ENCODE measurements around the gene ZFYVE16.
"Not testable (repeated sequence)": the region's sequence is repeated elsewhere in the genome, so short reads cannot be mapped to it uniquely, and the experiment has no call there.

The ZFYVE16 gene

DNA sequence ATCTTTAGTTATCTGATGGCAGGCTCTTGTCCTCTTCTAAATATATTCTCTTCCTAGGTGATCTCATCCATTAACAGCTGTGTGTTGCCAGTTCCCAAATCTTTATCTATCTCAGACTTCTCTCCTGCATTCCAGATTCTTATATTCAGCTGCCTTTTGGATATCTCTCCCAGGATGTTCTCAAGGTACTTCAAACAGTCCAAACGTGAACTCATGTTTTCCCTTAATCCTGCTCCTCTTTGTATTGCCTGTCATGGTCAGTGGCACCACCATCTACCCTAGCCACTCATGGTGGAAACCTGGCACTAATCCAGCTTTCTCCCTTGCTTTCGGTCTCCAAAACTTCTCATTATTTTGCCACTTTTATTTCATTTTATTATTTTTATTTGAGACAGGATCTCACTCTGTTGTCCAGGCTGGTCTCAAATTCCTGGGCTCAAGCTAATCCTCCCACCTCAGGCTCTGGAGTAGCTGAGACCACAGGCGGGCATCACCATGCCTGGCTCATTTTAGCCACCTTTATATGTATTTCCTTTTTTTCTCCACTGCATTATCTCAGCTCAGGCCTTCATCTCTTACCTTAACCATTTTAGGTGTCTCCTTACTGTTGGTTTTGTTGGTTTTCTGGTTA, 3.8 kb downstream of the ZFYVE16 start:
- peak; percentile 28 for DNase-seq

GRCh38 chr5:80414113-80414512, 6.2 kb downstream of the ZFYVE16 start:
- no peak for DNase-seq

DNA sequence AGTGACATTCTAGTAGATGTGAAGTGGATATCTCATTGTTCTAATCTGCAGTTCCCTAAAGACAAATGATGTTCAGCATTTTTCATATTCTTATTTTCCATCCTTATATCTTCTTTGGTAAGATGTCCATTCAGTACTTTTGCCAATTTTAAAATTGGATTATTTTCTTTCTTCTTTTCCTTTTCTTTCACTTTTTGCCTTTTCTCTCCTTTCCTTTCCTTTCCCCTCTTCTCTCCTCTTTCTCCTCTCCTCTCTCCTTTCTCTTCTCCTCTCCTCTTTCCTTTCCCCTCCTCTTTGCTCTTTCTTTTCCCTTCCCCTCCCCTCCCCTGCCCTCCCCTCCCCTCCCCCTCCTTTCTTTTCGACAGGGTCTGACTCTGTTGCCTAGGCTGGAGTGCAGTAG, 10.1 kb downstream of the ZFYVE16 start:
- no peak for DNase-seq

- not testable (repeated sequence) for DNase-seq
These were observed 16.5 kb downstream of the ZFYVE16 start for GRCh38 chr5:80424365-80424764.

- DNase-seq = no peak
These were observed 27.6 kb downstream of the ZFYVE16 start for GRCh38 chr5:80435476-80435875.

DNA sequence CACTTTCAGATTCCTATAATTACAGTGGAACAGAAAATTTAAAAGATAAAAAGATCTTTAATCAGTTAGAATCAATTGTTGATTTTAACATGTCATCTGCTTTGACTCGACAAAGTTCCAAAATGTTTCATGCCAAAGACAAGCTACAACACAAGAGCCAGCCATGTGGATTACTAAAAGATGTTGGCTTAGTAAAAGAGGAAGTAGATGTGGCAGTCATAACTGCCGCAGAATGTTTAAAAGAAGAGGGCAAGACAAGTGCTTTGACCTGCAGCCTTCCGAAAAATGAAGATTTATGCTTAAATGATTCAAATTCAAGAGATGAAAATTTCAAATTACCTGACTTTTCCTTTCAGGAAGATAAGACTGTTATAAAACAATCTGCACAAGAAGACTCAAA, 29.5 kb downstream of the ZFYVE16 start:
- no peak for DNase-seq

- DNase-seq = no peak
These were observed 30.9 kb downstream of the ZFYVE16 start for GRCh38 chr5:80438739-80439138.

DNA sequence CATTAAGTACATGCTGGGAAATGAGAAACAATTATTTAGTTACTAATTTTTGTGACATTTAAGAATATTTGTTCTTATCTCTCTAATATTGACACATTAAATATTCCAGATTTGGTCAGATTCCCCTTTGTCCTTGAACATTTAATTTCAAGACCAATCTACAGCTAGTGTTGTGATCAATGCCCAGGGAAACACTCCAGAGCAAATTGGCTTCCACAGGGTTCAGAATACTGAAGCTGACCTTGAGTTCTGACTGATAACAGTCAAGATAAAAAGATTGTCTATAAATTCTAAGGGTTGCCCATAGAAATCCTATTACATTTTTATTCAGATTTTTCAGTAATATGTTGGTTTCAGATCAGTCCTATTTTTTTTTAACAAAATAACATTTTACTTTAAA, 31.3 kb downstream of the ZFYVE16 start:
- no peak for DNase-seq

- no peak for DNase-seq
These were observed 34.9 kb downstream of the ZFYVE16 start for GRCh38 chr5:80442742-80443141.

GRCh38 chr5:80453366-80453765, 45.5 kb downstream of the ZFYVE16 start:
- no peak for DNase-seq

DNA sequence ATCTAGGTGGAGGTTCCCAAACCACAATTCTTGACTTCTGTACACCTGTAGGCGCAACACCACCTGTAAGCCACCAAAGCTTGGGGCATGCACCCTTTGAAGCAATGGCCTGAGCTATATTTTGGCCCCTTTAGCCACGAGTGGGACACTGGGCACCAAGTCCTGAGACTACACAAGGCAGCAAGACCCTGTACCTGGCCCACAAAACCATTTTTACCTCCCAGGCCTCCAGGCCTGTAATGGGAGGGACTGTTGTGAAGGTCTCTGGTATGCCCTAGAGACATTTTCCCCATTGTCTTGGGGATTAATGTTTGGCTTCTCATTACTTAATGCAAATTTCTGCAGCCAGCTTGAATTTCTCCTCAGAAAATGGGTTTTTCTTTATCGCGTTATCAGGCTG, 55.4 kb downstream of the ZFYVE16 start:
- DNase-seq = no peak

DNA sequence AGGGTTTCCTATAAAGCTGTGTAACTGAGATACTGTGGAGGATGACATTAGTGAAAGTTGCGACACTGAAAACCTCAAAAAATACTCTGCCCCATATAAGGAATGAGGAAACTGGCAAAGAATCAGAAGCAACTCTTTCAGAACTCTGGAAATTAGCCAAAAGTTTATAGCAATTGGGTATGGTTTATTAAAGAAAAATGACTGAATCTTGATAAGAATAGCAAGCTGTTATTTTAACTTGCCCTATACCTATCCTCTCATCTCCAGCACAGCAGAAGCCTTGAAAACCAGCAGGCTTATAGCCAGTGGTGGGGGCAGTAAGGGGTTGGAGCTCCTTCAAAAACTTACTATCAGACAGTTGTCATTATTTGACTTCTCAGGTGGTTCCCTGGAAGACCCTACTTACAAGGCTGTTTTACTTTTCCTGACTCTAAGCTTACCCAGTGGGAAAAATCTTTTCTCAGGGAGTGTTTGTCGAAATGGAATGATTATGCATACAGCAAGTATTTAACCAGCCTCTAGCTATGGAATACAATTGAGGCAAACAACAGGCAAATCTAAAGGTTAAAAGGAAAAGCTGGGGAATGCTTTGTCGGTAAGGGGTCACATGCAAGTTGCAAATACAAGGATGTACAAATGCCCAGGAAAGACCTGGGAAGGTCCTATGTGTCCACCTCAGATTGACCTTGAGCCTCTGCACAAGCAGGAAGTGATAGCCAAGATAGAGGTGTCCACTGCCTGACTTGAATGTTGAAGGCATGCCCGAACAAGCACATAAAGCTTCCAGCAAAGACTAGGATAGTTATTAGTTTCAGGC, 59.0 kb downstream of the ZFYVE16 start:
- DNase-seq = no peak

DNA sequence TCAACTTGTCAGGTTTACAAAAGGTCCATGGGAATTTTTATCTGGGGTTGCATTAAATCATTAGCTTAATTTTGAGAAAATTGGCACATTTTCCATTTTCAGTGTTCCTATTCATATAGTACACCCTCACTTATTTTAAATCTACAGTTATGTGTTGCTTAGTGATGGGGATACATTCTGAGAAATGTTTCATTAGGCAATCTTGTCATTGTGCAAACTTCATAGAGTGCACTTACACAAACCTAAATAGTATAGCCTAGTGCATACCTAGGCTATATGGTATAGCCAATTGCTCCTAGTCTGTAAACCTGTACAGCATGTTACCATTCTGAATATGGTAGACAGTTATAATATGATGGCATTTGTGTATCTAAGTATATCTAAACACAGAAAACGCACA, 60.3 kb downstream of the ZFYVE16 start:
- no peak for DNase-seq

- not testable (repeated sequence) for DNase-seq
These were observed 62.8 kb downstream of the ZFYVE16 start for GRCh38 chr5:80470631-80471030.

DNA sequence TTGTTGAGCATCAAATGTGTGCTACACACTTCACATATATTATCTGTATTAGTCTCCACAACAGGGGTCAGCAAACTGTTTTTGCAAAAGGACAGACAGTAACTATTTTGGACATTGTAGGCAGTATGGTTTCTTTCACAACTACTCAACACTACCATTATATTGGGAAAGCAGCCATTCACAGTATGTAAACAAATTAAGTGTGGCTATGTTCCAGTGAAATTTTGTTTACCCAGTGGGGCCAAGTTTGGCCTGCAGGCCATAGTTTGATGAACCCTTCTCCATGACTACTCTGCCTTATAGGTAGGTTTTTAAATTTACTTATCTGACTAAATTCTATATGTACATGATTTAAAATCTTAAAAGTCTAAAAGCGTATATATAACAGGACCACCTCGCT, 67.1 kb downstream of the ZFYVE16 start:
- DNase-seq = no peak

DNA sequence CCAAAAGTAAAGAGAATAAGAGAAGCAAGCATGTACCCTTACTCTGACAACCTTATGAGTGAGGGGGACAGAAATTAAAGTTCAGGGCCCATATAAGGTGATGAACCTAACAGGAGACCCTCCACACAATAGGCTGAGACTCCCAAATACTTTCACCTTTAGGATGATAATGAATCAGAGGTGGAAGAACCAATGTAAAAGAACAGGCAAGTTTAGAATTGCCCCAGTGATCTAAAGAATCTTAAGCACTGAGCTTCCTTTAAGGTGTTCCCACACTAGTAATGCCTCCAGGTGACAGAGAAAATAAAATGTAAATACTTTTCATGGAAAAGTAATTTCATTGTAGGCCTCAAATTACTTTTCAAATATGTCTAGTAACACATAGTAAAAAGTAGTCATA, 71.8 kb downstream of the ZFYVE16 start:
- no peak for DNase-seq

DNA sequence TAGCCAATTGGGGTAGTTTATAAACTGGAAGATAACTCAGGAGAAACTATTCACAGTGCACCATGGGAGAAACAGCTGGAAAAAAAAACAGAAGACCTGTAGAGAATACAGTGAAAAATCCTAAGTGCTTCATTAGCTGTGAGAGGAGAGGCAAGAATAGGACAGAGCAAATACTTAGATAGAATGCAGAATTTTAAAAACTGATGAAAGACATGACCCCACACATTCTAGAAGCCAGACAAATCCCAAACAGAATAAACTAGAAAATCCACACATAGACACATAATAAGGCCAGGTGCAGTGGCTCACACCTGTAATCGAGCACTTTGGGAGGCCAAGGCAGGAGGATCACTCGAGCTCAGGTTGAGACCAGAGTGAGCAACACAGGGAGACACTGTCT, 72.5 kb downstream of the ZFYVE16 start:
- DNase-seq = no peak

DNA sequence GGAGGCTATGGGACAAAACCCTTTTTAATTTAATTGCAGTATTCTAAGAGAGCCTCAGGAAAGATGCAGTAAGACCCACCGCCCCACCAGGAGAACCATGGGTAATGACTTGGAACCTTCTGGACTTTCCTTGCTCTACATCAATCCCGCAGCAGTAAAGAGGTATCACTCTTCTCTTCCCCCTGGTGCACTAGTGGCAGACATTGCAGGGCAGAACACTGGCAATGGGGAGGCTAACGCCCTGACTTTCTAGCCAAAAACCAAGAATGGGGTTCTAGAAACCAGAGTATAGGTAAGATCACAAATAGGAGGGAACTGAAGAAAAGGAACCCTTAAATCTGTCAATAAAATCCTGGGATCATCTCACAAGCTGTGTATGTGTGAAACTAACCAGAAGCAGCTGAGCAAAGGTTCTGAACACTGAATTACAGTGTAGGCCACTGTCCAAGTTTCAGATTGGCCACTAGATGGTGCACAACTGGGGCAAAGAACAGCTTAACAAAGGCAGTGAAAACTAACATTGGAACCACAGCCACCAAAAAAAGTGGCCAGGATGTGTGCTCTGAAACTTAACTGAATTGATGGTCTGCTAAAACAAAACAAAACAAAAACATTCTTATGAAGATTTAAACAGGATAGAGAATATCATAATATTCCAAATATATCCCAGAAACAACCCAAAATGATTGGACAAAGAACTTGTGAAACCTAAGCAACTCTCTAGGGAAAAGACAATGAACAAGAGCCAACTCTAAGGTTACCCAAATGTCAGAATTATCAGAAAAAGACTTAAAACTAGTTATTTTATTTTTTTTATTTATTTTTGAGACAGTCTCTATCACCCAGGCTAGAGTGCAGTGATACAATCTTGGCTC, 73.4 kb downstream of the ZFYVE16 start:
- peak; percentile 14 for DNase-seq

GRCh38 chr5:80482578-80482977, 74.7 kb downstream of the ZFYVE16 start:
- no peak for DNase-seq

DNA sequence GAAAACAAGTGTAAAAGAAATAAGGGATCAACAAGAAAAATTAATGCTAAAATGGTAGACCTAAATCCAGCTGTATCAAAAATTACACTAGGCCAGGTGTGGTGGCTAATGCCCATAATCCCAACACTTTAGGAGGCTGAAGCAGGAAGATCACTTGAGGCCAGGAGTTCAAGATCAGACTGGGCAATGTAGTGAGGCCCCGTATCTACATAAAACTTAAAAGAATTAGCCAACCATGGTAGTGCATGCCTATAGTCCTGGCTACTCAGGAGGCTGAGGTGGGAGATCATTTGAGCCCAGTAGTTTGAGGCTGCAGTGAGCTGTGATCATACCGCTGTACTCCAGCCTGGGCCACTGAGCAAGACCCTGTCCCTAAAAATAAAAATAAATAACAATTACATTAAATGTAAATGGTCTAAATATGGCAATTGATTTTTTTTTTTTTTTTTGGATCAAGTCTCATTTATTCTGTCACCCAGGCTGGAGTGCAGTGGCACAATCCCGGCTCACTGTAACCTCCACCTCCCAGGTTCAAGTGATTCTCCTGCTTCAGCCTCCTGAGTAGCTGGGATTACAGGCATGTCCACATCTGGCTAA, 75.9 kb downstream of the ZFYVE16 start:
- no peak for DNase-seq

DNA sequence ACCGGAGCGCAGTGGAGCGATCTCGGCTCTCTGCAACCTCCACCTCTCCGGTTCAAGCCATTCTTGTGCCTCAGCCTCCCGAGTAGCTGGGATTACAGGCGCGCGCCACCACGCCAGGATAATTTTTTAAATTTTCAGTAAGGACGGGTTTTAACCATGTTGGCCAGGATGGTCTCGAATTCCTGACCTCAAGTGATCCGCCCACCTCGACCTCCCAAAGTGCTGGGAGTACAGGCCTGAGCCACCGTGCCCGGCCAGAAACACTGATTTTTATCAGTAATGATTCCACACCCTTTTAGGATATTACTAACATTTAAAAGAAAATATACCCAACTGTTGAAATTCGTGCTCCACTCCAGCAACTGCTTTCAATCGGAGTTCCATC, 79.6 kb downstream of the ZFYVE16 start:
- no peak for DNase-seq

GRCh38 chr5:80487829-80488721, 80.2 kb downstream of the ZFYVE16 start, which contains the start of gene FAM151B:
Gene FAM151B (plus strand): TSS chr5:80488100. CDS start chr5:80488124, 24 bp downstream.
- DNase-seq = peak; percentile 93
